ENCODE data around the gene ZNF605.
"Not testable (repeated sequence)": the region's sequence is repeated elsewhere in the genome, so short reads cannot be mapped to it uniquely, and the experiment has no call there.

The ZNF605 gene

DNA sequence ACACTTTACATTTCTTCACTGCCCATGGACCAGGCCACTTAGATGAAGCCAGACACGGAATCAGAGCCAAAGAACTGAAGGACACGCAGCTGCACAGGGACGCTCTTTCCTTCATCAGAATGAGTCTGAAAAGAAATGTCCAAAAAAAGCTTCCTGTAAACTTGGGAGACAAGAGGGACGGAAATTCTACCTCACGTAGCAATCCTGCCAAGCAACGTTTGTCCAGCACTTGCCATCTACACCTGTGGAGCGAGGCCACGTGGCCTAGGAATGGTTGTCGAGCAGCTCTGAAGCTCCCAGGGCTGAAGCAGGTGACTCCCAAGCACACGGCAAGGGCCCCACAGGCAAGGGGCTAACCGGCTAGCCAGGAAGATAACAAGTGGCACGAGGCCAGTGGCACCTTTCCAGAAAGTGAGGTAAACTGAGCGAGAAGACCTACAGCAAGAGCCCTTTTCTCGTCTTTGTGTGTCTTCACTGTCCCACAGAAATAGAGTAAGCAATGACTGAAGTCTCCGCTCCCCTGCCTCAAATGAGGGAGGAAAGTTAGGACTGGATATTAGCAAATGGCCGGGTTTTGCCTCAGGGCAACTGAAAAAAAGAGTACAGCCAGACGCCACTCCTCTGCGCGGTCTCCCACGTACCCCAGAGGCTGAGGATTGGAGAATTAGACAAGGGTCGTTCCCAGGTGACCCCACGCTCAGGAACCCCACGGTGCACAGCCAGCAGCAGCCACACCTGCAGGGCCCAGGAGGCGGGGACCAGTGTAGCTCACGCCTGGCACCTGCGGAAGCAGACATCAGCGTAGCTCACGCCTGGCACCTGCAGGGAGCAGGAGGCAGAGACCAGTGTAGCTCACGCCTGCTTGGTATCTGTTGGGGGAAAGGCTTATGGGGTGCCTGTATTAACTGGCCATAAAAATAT, 7.7 kb downstream of the ZNF605 start:
- no peak for DNase-seq (ENCODE audit: low spot score)

DNA sequence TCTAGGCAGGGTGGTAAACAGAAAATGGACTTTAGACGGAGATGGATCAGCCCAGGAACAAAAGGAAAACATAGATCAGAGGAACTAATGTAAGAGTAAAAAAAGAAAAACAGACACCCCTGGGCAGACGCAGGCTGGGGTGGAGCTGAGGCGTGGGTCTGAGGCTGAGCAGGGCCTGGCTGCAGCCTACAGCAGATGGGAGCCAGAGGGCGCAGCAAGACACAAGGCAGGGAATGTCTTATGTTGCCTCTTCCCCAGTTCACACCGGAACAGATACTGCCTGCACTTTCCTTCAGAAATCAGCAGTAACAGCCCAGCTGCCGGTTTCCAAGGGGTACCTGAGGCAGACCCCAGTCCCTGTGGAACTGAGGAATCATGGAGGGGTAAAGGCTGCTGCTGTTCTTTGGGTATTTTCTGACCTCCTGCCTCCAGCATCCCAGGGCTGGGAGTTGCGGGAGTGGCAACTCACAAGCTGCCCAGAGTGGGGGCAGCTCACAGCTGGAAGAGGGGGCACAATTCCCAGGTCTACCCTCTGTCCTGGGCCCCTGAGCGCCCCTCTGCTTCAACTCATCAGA, 9.8 kb downstream of the ZNF605 start:
- no peak for DNase-seq (ENCODE audit: low spot score)

DNA sequence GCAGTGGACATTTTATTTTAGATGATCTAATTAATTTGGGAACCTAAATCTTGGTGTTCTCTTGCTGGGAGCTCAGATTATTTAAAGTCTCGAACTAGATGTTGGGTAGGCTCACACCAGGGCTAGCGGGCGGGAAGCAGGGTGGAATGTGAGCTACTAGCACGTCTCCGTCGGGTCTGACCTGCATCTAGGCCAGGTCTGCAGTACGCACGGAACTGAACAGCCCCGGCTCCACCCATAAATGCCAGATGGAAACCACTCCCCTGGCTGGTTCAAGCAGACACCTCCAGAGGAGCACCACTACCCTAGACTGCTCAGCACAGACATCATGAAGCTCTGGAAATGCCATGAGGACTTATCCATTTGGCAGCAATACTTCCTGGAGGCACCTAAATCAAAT, 10.3 kb downstream of the ZNF605 start:
- no peak for DNase-seq (ENCODE audit: low spot score)

DNA sequence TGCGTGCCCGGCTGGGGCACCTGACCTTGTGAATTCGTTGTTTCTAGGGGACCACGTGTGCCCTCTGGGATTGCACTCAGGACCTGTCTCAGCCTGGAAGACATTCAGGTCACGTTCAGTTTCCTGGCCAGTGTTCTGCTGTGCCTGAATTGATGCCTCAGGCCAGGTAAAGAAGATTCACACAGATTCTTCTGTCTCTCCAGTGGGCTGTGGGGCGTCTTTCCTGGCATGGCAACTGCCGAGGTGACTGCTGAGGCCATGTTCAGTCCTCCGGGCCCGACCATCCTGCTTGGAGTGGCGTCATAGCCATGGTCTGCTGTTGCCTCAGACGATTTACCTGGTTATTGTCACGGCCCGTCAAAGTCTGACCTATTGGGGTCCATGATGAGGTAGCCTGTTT, 13.5 kb downstream of the ZNF605 start:
- DNase-seq (ENCODE audit: low spot score), result no peak

DNA sequence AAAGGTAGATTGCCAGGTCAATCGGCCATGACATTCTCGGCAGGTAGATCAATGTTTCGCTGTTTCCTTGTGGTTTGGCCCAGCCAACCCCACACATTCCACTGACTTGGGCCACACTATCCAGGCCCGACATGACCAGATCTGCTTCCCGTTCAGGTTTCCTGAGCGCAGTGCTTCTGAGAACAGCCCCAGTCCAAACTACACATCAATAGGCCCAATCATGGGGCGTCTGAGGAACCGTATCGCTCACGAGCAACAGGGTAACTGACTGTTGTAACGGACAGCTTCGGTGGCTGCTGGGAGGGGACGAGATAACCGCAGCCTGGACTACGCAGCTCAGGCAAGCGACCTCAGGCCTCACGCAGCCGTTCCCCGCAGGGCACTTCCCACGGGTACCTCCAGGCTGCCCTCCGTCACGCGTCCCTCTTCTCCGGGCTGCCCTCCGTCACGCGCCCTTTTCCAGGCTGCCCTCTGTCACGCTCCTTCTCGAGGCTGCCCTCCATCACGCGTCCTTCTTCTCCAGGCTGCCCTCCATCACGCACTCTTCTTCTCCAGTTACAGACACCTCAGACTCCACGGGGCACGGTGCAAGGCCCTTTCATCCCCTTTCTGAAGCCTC, 14.7 kb downstream of the ZNF605 start:
- no peak for DNase-seq (ENCODE audit: low spot score)

DNA sequence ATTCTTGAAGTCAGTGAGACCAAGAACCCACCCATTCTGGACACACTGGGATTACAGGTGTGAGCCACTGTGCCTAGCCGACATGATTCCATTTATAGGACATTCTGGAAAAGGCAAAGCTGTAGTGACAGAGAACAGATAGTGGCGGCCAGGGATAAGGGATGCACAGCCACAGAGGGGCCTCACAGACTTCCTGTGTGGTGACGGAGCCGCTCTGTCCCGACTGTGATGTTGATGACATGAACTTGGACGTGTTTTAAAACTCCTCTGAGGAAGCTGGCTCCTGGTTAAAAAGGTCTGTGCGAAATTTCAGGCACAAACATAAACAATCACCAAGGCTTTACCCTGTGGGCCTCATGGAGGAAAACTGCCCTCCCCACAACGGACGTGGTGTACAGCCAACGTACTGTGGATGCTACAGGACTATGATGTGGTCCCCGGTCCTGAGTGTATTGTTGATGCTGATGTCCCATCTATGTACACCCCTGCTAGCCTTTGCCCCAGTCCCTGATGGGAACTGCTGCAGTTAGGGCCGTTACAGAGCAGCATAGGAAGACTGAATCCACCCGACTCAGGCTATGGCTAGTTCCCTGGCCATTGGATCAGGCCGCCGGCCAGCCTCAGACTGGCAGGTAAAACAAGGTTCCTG, 15.9 kb downstream of the ZNF605 start:
- DNase-seq (ENCODE audit: low spot score), result no peak

DNA sequence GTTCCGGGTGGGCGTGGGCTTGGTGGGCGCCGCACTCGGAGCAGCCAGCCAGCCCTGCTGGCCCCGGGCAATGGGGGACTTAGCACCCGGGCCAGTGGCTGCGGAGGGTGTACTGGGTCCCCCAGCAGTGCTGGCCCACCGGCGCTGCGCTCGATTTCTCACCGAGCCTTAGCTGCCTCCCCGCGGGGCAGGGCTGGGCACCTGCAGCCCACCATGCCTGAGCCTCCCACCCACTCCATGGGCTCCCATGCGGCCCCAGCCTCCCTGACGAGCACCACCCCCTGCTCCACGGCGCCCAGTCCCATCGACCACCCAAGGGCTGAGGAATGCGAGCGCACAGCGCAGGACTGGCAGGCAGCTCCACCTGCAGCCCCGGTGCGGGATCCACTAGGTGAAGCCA, 17.3 kb downstream of the ZNF605 start:
- not testable (repeated sequence) for DNase-seq (ENCODE audit: low spot score)

DNA sequence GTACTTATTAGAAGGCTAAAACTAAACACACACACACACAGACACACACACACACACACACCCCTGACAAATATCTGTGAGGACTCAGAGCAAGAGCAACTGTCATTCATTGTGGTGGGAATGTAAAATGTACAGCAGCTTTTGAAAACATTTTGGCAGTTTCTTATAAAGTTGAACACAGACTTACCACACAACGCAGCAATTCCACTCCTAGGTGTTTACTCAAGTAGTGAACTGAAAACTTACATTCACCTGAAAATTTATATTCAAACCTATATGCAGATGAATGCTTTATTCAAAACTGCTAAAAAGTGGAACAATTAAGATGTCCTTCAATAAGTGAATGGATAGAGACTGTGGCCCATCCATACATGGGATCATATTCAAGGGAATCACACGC, 18.6 kb downstream of the ZNF605 start:
- DNase-seq (ENCODE audit: low spot score), result no peak

DNA sequence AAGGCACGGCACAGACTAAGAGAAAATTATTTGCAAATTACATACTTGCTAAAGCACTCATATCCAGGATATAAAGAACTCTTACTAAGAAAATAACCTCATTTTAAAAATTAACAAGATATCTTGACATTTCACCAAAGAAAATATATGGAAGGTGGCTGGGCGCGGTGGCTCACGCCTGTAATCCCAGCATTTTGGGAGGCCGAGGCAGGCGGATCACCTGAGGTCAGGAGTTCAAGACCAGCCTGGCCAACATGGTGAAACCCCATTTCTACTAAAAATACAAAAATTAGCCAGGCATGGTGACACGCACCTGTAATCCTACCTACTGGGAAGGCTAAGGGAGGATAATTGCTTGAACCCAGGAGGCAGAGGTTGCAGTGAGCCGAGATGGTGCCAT, 19.2 kb downstream of the ZNF605 start:
- not testable (repeated sequence) for DNase-seq (ENCODE audit: low spot score)

DNA sequence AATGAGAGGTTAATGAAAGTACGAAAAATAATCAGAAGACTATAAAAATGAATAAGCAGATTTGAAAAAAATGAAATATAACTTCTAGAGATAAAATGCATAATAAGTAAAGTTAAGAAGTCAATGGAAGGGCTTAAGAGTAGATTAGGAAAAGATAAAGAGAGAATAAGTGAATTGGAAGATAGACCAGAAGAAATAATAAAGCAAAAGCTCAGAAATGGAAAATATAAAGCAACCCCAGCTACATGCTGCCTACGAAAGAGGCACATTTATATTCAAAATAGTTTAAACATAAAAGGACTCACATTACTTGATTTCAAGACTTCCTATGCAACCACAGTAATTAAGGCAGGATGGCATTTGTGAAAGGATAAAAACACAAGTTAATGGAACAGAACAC, 19.9 kb downstream of the ZNF605 start:
- no peak for DNase-seq (ENCODE audit: low spot score)

DNA sequence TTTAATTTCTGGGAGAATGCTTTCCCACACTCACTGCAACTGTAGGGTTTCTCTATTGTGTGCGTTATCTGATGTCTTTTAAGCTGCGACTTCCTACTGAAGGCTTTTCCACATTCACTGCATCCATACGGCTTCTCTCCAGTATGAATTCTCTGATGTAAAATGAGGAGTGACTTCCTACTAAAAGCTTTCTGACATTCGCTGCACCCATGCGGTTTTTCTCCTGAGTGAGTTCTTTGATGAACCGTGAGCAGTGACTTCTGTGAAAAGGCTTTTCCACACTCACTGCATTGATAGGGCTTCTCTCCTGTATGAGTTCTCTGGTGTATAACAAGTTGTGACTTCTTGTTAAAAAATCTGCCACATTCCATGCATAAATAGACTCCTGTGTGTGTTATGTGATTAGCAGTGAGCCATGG, 29.7 kb downstream of the ZNF605 start:
- no peak for DNase-seq (ENCODE audit: low spot score)

DNA sequence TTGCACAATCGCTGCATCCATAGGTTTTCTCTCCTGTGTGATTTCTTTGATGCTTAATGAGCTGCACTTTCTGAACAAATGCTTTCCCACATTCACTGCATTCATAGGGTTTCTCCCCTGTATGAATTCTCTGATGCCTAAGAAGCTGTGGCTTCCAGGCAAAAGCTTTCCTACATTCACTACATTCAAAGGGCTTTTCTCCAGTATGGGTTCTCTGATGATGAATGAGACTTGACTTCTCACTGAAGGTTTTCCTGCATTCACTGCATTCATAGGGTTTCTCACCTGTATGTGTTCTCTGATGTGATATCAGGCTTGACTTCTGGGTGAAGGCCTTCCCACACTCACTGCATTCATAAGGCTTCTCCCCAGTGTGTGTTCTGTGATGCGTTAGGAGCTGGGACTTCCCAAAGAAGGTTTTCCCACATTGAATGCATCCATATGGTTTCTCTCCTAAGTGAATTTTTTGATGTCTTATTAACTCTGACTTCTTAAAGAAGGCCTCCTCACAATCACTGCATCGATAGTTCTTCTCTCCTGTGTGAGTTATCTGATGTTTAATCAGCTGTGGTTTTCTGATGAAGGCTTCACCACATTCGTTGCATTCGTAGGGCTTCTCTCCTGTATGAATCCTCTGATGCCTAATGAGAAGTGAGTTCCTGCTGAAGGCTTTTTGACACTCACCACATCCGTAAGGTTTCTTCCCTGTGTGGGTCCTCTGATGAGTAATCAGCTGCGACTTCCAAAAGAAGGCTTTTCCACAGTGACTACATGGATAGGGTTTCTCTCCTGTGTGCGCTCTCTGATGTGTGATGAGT, 30.3 kb downstream of the ZNF605 start:
- no peak for DNase-seq (ENCODE audit: low spot score)

DNA sequence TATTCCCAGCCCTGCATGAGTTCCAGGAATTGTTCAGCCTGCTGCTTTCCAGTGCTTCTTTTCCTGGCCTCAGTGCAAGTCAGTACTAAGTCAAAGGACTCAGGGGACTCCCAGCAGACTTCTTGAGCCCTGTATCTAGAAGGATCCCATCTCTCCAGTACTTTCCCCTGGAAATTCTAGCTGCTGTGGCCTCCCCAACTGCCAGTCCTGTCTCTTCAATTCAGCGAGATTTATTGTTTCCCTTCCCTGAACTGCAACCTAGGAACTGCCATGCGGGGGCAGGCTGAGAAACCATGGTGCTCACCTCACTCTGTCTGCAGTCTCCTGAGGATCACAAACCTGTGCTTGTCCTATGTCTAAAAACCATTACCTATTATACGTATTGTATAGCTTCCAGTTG, 31.8 kb downstream of the ZNF605 start:
- no peak for DNase-seq (ENCODE audit: low spot score)

DNA sequence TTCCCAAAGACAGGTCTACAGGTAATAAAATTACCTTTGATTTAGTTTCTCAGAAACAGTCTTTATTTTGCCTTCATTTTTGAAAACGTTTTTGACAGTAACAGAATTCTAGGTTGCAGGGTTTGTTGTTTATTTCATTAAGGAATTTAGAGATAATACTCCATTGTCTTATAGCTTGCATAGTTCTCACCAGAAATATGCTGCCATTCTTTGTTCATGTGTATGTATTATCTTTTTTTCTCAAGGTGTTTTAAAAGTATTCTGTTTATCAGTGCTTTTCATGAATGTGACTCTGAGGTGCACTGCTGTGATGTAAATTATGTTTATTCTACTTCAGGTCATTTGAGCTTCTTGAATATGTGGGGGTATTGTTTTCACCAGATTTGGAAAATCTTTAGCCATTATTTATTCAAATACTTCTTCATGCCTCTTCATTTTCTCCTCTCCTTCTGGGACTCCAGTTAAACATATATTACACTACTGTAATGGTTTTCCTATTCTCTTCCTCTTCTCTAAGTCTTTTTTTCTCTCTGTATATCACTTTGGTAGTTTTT, 32.7 kb downstream of the ZNF605 start:
- DNase-seq (ENCODE audit: low spot score), result no peak

DNA sequence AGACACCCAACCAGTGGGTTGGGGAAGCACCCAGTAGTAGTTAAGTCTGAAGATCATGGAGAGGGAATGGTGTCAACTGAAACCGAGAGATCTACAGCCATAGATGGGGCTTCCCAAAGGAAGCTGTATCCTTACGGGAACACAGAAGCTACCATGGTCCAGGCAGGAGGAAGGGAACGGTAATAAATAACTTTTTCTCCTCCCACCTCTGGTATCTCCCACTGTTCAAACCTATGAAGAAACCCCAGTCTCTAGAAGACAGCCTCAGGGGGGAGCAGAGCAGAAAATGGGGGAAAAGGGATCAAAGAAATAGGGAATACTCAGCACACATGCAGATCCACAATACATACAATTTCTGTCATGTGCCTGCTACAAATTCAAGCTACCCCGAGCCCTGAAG, 33.4 kb downstream of the ZNF605 start:
- DNase-seq (ENCODE audit: low spot score), result no peak

DNA sequence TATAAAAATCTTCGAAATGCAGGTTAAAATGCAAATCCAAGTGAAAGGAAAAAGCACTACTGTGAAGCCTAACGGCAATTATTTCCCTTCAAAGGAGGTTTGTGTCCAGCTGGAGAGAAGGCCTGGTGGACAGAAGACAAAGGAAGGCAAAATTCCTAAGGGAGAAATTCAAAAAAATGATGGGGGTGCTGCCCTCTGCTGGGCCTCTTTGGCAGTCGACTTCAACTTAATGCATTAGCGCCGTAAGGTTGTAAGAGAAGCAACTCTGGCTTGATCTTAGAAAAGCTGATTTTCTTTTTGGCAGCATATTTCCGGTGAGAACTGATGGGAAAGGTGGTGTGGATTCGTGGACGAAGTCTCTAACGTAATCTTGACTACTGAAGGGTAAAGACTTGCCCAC, 34.4 kb downstream of the ZNF605 start:
- DNase-seq (ENCODE audit: low spot score), result no peak

DNA sequence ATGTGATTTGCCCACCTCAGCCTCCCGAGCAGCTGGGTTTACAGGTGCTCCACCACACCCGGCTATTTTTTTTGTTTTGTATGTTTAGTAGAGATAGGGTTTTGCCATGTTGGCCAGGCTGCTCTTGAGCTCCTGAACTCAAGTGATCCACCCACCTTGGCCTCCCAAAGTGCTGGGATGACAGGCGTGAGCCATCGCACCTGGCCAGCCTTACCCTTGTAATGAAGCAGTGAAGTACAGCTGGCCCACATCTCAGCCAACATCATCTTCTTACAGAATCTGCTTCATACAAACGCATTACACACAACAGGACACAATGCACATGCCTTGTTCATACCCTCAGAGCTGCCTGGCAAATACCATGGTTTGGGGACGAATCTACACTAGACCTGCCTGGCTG, 37.4 kb downstream of the ZNF605 start:
- DNase-seq (ENCODE audit: low spot score), result no peak

DNA sequence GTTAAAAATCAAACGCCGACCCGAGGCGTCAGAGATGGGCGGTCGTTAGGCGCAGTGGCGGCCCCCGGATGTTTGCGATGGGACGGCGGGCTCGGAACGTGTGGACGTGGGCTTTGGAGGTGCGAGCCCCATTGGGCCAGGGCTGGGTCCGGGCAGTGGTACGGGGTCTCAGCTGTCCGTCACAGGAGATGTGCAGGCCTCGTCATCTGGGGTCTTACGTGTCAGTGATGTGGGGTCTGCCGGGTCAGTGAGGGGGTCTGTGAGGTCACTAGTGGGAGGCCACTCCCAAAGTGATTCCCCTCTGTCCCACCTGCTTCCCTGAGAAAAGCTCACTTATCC, 47.1 kb downstream of the ZNF605 start:
- DNase-seq (ENCODE audit: low spot score), result no peak

DNA sequence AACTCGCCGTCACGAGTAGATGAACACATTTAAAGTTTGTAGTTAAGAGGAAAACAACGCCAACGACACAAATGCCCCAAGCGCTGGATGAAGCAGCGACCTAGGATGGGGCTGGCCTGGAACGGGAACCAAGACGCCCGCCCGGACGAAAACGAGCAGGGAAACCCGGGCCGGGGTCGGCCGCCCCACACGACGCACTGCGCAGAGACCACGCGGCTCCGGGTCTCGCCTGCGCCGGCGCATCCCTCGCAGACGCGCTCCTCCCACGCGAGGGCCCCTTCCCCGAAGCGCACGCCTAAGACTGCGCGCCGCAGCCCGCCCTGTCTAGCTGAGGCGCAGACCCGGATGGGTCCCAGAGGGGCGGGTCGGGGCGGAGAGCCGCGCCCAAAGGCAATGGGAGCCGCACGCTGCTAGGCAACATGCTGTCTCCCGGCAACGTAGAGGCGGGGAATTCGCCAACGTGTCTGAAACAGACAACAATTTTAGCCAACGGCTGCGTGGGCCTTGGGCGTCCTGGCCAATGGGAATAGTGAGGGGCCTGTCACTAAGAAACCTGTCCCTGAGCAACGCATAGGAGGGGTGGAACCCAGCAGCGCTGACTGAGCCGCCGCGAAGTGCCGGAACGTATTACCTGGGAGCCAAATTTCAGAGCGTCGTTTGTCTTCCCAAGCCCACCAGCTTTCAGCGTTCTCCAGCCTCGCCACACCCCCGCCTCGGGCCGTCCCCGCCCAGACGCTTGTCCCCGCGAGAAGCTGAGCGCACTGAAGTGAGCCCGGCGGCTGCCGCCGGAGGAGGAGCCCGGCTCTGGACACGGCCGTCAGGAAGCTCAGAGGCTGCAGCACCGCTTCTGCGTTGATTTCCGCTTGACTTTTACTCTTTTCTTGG, 47.7 kb downstream of the ZNF605 start:
- DNase-seq (ENCODE audit: low spot score), result no peak

DNA sequence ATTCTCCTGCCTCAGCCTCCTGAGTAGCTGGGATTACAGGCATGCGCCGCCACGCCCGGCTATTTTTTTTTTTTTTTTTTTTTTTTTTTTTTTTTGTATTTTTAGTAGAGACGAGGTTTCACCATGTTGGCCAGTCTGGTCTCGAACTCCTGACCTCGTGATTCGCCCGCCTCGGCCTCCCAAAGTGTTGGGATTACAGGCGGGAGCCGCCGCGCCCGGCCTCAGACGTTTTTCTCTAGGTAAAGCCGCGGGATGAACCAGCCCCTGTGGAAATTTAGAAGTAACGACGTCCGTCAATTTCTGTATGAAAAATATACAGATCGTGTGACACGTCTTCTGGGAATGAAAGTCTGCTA, 48.3 kb downstream of the ZNF605 start:
- not testable (repeated sequence) for DNase-seq (ENCODE audit: low spot score)

DNA sequence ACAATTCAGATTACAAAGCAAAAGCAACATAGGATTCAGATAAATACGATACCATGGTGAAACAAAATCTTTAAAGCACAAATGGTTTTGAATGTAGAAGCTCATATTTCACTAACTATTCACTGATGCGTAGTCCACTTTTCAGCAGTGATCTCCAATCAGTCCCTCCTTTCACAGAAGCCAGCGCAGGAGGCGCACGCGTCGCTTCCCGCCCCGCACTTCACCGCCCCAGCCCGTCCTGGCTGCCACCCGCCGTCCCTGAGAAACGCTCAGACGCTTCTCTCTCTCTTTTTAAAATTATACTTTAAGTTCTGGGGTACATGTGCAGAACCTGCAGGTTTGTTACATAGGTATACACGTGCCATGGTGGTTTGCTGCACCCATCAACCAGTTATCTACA, 48.9 kb downstream of the ZNF605 start:
- no peak for DNase-seq (ENCODE audit: low spot score)

All from HuH-7 (cell line).